Midbrain (tissue), 1 donor: ENCODE results near the gene TTLL8.
"Not testable (repeated sequence)": the region's sequence is repeated elsewhere in the genome, so short reads cannot be mapped to it uniquely, and the experiment has no call there.

Source experiments
- DNase-seq: peaks from one replicate; lab custom pipeline; 2025; lab: John Stamatoyannopoulos, UW

The TTLL8 gene

DNA sequence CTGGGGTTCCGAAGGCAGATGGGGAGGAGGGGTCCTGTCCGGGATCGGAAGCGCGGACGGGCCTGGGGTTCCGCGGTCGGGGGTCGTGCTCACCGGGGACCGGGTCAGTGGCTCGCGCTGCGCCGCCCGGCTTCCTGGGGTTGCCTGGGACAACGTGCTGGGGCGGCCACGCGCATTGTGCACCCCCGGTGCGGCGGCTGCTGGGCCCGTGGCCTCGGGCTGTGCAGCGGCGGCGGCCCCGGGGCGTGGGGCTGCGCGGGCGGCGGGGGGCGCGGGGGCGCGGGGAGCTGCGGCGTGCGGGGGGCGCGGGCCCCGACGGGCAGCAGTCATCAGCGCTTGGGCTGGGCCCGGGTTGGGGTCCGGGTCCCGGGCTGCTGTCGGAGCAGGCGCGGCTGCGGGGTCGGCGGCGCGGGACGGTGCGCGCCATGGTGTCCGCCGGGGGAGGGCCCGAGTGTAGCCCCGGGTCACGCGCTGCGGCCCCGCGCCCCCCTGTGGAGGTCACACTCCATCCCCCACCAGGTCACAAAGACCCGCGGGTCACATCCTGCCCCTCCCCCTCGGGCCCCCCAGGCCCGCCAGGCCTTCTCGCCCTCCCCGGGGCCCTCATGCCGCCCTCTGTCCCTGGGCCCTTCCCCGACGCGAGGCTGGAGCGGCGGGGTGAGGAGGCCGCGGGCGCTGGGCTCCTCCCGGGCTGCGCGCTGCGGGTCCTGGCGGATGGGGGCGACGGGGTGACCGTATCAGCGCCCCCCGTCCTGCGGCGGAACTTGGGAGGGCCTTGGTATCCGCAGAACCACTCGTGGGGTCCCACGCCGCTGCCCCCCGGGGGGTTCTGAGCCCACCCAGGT lies at the start of gene TTLL8:
Gene TTLL8, minus strand, starts transcription at position 238 of the 845 bp plus-strand sequence.
- no peak for DNase-seq

- no peak for DNase-seq
These were observed 49.4 kb upstream of the TTLL8 start for GRCh38 chr22:50107529-50107928.

GRCh38 chr22:50105208-50106100 lies 47.4 kb upstream of the TTLL8 start:
- DNase-seq, result no peak

DNA sequence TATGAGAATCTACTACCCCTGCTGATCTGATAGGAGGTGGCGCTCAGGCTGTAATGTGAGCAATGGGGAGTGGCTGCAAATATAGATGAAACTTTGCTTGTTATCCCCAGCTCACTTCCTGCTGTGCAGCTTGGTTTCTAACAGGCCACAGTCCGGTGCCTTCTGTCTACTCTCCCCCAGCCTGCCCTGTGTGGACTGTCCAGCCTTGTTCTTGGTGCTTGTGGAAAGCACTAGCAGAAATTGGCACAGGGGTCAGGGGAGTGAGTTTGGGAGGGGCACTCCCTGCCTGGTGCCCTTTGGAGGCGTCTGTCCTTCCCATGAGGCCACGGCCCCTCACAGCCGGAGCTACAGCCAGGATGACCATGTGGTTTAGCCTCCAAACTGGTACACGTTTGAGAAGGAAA lies 46.0 kb upstream of the TTLL8 start:
- DNase-seq, result no peak

GRCh38 chr22:50102946-50103345 lies 44.8 kb upstream of the TTLL8 start:
- no peak for DNase-seq

DNA sequence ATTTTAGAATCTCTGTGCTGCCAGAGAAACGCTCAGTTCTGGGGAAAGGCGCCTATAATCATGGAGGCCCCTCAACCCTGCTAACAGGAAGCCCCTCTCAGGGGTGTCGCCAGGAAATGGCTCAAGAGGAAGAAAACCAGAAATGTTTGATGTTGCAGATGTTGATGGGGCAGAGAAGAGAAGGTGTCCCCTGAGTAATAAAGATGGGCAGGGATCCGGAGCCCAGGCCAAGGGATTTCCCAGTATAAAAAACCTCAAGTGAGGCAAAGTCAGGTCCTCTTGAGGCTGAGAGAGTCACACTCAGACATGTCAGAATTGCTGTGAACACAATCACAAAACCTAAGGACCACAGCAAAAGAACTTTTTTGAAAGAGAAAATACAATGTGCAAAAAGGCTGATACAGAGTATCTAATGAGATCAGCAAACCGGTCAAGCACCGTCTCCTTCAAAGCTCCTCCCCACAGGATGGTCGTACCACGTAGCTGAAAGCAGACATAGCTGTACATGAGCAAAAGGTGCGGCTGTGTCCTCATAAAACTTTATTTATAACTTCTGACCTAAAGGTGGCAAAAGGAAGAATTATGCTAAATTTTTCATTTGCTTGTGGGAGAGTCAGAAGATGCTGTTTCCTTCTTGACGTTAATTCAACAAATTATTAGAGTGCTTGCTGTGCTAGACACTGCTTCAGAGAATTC lies 43.9 kb upstream of the TTLL8 start:
- no peak for DNase-seq

GRCh38 chr22:50098052-50098451 lies 40.0 kb upstream of the TTLL8 start:
- DNase-seq, result no peak

DNA sequence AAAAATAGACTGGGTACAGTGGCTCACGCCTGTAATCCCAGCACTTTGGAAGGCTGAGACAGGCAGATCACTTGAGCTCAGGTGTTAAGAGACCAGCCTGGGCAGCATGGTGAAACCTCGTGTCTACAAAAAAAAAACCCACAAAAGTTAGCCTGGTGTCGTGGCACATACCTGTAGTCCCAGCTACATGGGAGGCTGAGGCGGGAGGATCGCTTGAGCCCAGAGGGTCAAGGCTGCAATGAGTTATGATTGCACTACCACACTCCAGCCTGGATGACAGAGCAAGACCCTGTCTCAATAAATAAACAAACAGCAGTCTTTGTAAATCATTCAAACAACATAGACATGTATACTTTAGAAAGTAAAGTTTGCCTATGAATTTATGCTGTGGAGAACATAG lies 34.2 kb upstream of the TTLL8 start:
- no peak for DNase-seq

DNA sequence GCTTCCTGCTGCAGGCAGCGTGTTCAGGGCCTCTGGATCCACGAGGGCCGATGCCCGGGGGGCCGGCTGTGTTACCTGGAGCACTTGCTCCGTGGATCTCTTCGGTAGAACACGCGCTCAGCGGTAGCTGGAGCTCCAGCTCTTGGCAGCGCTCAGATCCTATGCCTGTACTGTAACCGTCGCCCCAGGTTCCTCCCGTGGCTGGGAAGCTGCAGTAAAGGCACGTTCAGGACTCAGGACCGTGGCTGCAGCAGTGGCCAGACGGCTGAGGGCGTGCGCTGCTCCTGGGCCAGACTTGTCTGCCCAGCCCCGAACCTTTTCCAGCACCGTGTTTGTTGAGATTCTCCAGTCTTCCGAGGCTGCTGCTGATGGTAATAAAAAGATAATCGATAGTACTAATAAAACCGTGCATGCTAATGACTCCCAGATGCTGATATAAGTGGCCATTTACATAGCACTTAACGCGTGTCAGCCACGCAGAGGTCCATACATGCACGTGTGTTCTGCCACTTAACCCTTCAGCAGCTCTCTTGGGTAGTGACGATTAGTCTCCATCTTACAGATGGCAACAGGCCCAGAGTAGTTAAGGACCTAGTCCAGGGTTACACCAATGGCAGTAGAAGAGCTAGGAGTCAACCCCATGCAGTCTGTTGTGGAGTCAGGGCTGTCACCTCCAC lies 33.1 kb upstream of the TTLL8 start:
- no peak for DNase-seq

GRCh38 chr22:50090412-50090714 lies 32.3 kb upstream of the TTLL8 start:
- DNase-seq, result no peak

DNA sequence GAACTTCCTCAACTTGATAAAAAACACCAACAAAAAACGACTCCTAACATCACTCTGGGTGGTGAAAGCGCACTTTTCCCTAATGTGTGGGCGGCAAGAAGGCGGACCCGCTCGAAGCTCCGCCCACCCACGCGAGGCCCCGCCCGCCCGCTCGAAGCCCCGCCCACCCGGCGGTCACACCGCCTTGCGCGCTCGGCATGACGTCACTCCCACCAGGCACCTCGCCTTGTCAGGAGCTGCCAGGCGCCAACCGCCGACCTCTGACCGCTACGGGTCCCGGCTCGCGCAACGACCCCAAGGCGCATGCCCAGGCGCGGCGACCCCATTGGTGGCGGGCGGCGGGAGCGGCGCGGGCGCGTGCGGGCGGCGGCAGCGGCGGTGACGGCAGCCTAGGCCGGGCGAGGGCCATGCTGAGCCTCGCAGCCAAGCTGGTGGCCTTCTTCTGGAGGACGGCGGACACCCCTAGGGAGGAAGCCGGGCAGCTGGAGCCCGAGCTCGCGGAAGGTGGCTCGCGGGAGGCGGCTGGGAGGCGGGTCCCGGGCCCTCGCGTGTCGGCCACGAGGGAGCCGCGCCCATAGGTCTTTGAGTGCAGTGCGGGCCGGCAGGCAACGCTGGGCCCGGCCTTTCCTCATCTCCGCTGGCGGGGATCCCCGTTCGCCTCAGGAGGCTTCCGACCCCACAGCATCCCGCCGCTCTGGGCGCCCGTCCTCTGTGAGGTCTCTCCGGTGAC lies 31.7 kb upstream of the TTLL8 start, which contains the start of gene MOV10L1:
Gene MOV10L1, plus strand, starts transcription at position 325 of the 730 bp plus-strand sequence. Its CDS starts 83 bp downstream, at position 408.
- DNase-seq, result no peak

GRCh38 chr22:50089231-50089630 lies 31.1 kb upstream of the TTLL8 start:
- no peak for DNase-seq

- no peak for DNase-seq
These were observed 30.0 kb upstream of the TTLL8 start for GRCh38 chr22:50088096-50088495.

DNA sequence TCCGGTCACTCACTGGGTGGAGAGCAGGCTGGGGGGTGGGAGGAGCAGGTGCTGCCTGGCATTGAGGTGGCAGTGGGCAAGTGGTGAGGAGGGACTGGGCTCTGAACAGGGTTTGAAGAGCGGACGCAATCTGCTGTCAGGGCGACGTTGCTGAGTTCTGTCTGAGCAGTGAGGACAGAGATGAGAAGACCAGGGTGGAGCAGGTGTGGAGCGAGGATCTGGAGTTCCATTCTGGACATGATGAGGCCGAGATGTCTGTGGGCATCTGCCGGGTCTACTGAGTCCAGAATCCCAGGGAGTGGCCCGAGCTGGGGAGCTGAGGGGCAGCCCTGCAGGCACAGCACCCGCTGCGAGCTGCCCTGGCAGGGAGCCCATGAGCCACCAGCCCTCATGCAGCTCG lies 29.5 kb upstream of the TTLL8 start:
- no peak for DNase-seq

GRCh38 chr22:50086975-50087374 lies 28.9 kb upstream of the TTLL8 start:
- not testable (repeated sequence) for DNase-seq

DNA sequence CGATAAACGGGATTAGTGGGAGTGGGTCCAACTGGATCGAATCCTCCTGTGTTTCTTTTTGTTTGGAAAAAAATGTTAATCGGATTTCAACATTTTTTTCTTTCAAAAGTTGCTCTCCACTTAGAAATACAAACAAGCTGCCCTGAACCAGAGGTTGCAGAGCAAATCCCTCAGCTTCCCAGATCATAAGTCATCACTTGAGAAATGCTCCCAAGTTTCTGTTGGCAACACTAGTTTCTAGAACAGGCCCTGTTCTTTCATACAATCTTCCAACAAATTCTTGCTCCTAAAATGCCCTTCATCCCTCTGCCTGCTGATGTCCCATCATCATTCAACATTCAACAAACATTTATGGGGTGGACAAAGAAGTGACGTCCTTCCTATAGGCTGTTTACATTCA lies 28.4 kb upstream of the TTLL8 start:
- no peak for DNase-seq

DNA sequence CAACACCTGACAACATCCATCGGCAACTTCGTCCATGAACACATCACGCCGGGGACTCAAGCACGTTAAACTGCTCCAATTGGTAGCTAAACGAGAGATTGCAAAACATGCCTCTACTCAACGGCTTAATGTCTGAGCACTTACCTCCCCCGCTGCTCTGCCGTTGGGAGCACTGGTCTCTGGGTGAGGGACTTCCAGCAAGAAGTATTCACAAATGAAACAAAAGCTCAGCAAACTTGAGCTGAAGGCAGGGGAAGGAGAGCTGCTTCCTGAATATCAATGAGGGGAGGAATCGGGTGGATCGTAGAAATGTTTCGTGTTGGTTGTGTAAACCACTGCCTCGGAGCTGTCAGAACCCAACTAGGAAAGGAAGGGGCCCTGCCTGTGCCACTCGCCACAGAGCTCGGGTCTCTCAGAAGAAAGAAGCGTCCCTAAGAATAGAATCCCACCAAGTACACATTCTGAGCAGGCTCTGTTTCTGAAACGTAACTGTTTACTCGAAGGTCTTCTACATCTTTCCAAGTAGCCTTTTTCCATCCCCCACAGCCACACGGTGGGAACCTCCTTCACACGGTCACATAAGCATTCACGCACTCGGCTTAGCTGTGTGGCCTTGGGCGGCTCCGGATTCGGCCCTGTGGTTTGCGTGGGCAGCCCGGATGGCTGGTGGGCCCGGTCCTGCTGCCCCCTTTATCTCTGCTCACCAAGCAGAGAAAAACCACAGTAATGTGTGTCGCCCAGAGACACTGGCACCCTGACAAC lies 27.3 kb upstream of the TTLL8 start, which contains the start of gene MLC1:
Gene MLC1, minus strand, starts transcription at position 216 of the 762 bp plus-strand sequence. CDS start 524 bp downstream, outside the sequence.
- peak; percentile 52 for DNase-seq

- DNase-seq, result no peak
These were observed 26.5 kb upstream of the TTLL8 start for GRCh38 chr22:50084614-50085021.

GRCh38 chr22:50084080-50084477 lies 26.0 kb upstream of the TTLL8 start:
- no peak for DNase-seq

DNA sequence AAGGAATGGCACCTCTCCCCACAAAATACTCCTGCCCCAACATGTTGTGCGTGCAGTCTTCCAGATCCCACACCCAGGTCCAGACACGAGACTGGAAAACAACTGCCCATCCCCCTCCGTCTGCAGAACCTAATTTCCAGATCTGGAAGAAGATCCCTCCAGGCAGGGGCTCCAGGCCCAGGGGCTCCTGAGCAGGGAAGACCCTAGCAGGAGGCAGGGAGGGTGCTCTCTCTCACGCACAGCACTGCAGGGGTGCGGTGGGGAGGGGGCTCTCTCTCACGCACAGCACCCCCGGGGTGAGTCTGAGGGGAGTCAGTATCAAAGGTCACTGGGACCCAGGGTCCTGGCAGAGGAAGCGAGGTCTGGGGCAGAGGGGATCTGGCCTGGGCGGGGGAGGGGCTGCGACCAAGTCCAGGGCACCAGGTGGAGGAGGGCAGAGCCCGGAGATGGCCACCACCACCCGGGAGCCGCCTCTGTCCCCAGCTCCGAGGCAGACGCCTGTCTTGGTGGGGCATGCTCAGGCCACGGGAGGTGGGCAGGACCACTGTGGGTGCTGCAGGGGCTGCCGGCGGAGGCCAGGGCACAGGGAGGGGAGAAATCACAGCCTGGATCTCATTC lies 25.5 kb upstream of the TTLL8 start:
- DNase-seq, result no peak
